Cardiac muscle cell (in vitro differentiated cells and primary cell): Measurements from ENCODE around the gene PABPN1L. TPM values are rescaled to one million over a fixed set of nuclear protein-coding genes. Genes with fewer than 3 reads are reported as not detected.

Source experiments
- DNase-seq, 2 donors: peaks; one replicate each; pipeline versions ENCODE4 v3.0.0 to v3.0.0-alpha.2; 2010 to 2017; ENCODE audit warnings: low read depth in 1 of 2, low spot score in 1 of 2
- H3K27ac ChIP-seq: fragments of 200-600 bp; sonication (generic); 2 replicates; pipeline ENCODE4 v1.5.1; 2016
- H3K27me3 ChIP-seq: fragments of 200-600 bp; sonication (generic); 2 replicates; pipeline ENCODE4 v1.6.0; 2016; ENCODE audit warnings: control low read depth
- H3K36me3 ChIP-seq: fragments of 200-600 bp; sonication (generic); 2 replicates; pipeline ENCODE4 v1.5.1; 2016; ENCODE audit warnings: control low read depth
- H3K4me1 ChIP-seq: fragments of 200-600 bp; sonication (generic); 2 replicates; pipeline ENCODE4 v1.8.1; 2017; ENCODE audit warnings: low read depth, mild to moderate bottlenecking, mixed run types
- H3K4me3 ChIP-seq: fragments of 200-600 bp; sonication (generic); 2 replicates; pipeline ENCODE4 v1.5.1; 2016; ENCODE audit warnings: mild to moderate bottlenecking
- H3K9me3 ChIP-seq: fragments of 200-600 bp; sonication (generic); 2 replicates; pipeline ENCODE4 v1.5.1; 2017; ENCODE audit warnings: low read depth, mild to moderate bottlenecking, control low read depth
- polyA plus RNA-seq: library from polyadenylated mRNA; unstranded; fragments of >200 nt; fragmentation: Nextera tagmentation; extraction: Ambion mirVana; gene quantifications from 2 replicates; pipeline ENCODE4 v1.2.1, GENCODE V29; 2016
- total RNA-seq: library from RNA; depleted of rRNA; stranded (reverse); fragments of >200 nt; gene quantifications from 2 replicates; pipeline ENCODE4 v1.2.3, GENCODE V29; 2016
- TF ChIP-seq, protein P1 (sequence below): IDR thresholded peaks from 2 replicates; pipeline ENCODE4 v1.5.1; 2012; ENCODE audit warnings: low read depth, mild to moderate bottlenecking, low read length

The PABPN1L gene
- total and polyA plus RNA-seq, 2 experiments from 2014 or later, result 0.32 TPM; not detected in 1

- no peak for DNase-seq
- Histone ChIP-seq H3K27ac (no peak overlapping the region), H3K4me3 (no peak overlapping the region), H3K27me3 (no peaks in the 10 kb centered on the region), H3K9me3 (no peaks in the 10 kb centered on the region), H3K4me1 (no peaks in the 10 kb centered on the region), H3K36me3 (peaks cover 2% of the 10 kb centered on the region)
- TF ChIP-seq, protein P1, sequence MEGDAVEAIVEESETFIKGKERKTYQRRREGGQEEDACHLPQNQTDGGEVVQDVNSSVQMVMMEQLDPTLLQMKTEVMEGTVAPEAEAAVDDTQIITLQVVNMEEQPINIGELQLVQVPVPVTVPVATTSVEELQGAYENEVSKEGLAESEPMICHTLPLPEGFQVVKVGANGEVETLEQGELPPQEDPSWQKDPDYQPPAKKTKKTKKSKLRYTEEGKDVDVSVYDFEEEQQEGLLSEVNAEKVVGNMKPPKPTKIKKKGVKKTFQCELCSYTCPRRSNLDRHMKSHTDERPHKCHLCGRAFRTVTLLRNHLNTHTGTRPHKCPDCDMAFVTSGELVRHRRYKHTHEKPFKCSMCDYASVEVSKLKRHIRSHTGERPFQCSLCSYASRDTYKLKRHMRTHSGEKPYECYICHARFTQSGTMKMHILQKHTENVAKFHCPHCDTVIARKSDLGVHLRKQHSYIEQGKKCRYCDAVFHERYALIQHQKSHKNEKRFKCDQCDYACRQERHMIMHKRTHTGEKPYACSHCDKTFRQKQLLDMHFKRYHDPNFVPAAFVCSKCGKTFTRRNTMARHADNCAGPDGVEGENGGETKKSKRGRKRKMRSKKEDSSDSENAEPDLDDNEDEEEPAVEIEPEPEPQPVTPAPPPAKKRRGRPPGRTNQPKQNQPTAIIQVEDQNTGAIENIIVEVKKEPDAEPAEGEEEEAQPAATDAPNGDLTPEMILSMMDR, result no peak
Measured at GRCh38 chr16:88839745-88840599, 26.5 kb downstream of the PABPN1L start.

DNA sequence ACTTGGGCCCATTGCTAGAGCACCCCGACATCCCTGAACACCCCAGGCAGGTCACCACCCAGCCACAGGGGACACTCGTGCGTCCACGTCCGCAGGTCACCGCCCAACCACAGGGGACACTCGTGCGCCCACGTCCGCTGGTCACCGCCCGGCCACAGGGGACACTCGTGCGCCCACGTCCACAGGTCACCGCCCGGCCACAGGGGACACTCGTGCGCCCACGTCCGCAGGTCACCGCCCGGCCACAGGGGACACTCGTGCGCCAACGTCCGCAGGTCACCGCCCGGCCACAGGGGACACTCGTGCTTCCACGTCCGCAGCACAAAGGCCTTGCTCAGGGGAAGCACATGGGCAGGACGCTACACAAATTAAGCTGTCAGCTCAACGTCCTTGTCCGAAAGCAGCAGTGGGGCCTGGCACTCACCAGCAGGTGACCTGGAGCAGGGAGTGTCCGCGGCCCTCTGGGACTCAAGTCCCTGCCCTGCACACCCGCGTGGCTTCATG lies 27.4 kb downstream of the PABPN1L start:
- peaks cover 2% of the 10 kb centered on the region for H3K36me3 ChIP-seq
- no peak overlapping the region for H3K4me3 ChIP-seq
- H3K4me1 ChIP-seq, result no peaks in the 10 kb centered on the region
- H3K27ac ChIP-seq, result no peak overlapping the region
- H3K27me3 ChIP-seq, result no peaks in the 10 kb centered on the region
- no peaks in the 10 kb centered on the region for H3K9me3 ChIP-seq
- DNase-seq, result no peak
- TF ChIP-seq, protein P1, result no peak

GRCh38 chr16:88838566-88838965 lies 27.9 kb downstream of the PABPN1L start:
- Histone ChIP-seq H3K4me3 (no peak overlapping the region), H3K27me3 (no peaks in the 10 kb centered on the region), H3K36me3 (peaks cover 2% of the 10 kb centered on the region), H3K27ac (no peak overlapping the region), H3K9me3 (no peaks in the 10 kb centered on the region), H3K4me1 (no peaks in the 10 kb centered on the region)
- DNase-seq, result no peak
- TF ChIP-seq, protein P1, result no peak

DNA sequence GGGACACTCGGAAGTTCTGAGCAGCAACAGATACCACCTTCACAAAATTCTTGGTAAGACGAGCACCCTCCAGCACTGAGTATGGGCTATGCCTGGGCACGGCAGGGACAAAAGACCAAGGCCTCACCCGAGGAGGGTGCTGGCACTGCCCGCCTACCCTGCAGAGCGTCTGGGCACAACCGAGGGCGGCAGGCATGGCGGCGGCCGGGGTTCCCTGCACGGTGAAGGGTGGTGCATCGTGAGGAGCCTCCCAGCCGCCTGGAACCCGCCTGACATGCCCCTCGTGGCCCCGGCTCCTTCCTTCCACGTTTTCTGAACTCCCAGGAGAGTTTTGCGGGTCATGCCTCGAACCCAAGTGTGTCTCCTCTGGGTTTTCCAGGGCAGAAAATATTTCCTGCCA lies 28.7 kb downstream of the PABPN1L start:
- H3K36me3 ChIP-seq, result peaks cover 2% of the 10 kb centered on the region
- H3K9me3 ChIP-seq, result no peaks in the 10 kb centered on the region
- H3K4me1 ChIP-seq, result no peaks in the 10 kb centered on the region
- no peak for DNase-seq
- TF ChIP-seq, protein P1, result no peak
- no peaks in the 10 kb centered on the region for H3K27me3 ChIP-seq
- no peak overlapping the region for H3K27ac ChIP-seq
- H3K4me3 ChIP-seq, result no peak overlapping the region

GRCh38 chr16:88836791-88837190 lies 29.7 kb downstream of the PABPN1L start:
- Histone ChIP-seq H3K27me3 (no peaks in the 10 kb centered on the region), H3K36me3 (peaks cover 2% of the 10 kb centered on the region), H3K4me1 (no peaks in the 10 kb centered on the region), H3K27ac (no peak overlapping the region), H3K9me3 (no peaks in the 10 kb centered on the region), H3K4me3 (no peak overlapping the region)
- no peak for DNase-seq
- TF ChIP-seq, protein P1, result no peak
